HG02763 (cell line): ENCODE data around the gene COQ9.
"Not testable (repeated sequence)": the region's sequence is repeated elsewhere in the genome, so short reads cannot be mapped to it uniquely, and the experiment has no call there.

ENCODE experiments used
- ATAC-seq: cut with Tn5 transposase; IDR thresholded peaks from one replicate; pipeline ENCODE4 v1.9.1; 2021; ENCODE audit warnings: mild to moderate bottlenecking, moderate library complexity; ENCODE audit not compliant: unreplicated experiment

Gene COQ9

DNA sequence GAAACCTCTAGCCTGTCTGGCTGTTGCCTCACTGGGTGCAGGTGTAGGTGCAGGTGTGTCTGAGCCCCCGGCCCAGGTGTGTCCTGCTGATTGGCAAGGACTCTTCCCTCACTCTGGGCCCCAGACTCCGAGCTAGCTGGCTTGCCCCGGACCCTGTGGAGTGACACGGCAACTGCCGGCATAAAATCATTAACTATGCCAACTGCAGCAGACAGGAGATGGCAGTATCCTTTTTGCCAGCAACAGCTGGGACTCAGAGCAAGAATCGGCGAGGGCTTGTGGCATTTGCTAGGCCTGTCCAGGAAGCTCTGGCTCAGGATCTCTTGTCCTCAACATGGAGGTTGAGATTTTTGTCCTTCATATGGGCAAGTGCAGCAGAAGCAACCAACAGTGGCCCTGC, 20.9 kb upstream of the COQ9 start:
- no peak for ATAC-seq

DNA sequence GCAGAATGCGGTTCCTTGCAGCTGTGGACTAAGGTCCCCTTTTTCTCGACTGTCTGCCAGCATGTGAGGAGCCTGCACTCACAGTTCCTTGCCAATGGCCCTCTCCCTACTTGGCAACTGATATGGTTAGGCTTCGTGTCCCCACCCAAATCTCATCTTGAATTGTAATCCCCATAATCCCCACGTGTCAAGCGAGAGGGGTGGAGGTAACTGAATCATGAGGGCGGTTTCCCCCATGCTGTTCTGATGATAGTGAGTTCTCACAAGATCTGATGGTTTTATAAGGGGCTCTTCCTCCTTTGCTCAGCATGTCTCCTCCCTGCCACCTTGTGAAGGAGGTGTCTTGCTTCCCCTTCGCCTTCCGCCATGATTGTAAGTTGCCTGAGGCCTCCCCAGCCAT, 20.0 kb upstream of the COQ9 start:
- no peak for ATAC-seq

- ATAC-seq, result no peak
These were observed 19.5 kb upstream of the COQ9 start for GRCh38 chr16:57427824-57428223.

- ATAC-seq, result no peak
These were observed 16.3 kb upstream of the COQ9 start for GRCh38 chr16:57430955-57431354.

DNA sequence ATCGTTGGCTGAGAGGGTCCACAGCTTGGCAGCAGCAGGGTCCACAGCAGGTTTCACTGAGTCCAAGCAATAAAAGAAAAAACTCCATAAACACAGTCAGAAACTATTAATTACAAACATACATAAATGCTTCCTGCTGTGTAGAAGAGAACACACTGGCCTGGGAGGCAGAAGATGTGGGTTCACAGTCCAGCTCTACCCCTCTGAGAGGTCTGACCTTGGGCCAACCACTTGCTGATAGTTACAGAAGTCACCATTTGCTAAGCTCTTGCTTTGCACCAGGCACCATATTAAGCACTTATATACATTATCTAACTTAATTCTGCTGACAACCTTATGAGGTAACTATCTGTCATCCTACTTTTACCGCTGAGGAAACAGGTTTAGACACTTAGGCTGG, 14.8 kb upstream of the COQ9 start:
- no peak for ATAC-seq

DNA sequence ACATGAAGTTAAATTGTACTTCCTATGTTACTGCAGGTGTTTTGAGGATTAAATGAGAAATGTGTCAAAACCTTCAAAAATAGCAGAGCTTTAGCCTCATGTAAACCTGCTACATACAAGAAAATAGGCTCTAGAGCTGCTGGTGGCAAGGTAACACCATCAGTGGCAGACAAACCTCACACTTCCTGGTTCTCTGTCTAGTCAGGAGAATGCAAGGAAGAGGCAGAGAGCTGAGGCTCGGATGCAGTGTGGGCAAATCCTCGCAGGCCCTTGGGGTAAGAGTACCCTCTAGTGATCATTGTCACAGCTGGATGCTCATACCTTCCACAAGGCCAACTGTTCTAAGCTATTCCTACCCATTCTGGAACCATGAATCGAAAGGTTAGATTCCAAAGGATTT, 14.3 kb upstream of the COQ9 start:
- ATAC-seq, result no peak

- no peak for ATAC-seq
These were observed 13.3 kb upstream of the COQ9 start for GRCh38 chr16:57434003-57434402.

DNA sequence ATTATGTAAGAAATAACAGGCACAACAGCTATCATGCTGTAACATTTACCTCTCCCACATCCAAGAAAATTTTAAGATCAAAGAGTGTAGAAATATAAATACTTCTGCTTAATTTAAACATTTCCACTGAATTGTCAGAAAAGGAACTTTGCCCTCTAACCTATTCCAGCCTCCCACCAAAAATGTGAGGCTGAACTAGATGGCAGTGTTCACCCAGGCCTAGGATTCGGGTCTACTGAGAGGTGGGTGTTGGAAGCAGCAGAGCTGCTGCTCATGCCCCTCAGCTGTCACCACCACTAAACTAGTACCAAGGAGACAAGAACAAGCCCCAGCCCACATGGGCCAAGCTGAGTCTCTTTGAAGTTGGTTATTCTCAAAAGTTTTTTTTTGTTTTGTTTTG, 11.4 kb upstream of the COQ9 start:
- no peak for ATAC-seq

GRCh38 chr16:57439947-57440346, 7.3 kb upstream of the COQ9 start:
- ATAC-seq, result not testable (repeated sequence)

- not testable (repeated sequence) for ATAC-seq
These were observed 6.7 kb upstream of the COQ9 start for GRCh38 chr16:57440551-57440950.

DNA sequence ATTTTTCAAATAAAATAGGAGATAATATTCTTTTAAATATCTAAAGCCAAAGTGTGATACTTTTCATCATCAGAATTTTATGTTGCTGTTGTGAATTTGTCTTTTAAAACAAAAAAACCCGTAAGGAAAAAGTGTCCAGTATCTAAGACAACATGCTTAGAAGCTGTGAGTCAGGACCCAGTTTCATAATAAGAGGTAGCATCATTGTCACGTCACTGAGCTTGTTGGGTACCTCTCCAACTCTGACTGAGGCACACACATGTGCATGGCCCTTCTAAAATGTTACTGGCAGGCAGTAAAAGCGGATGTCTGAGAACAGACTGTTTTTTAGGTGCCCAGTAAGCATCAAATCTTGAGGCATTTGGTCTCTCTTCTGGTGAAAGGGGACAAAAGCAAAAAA, 2.6 kb upstream of the COQ9 start:
- ATAC-seq, result no peak

DNA sequence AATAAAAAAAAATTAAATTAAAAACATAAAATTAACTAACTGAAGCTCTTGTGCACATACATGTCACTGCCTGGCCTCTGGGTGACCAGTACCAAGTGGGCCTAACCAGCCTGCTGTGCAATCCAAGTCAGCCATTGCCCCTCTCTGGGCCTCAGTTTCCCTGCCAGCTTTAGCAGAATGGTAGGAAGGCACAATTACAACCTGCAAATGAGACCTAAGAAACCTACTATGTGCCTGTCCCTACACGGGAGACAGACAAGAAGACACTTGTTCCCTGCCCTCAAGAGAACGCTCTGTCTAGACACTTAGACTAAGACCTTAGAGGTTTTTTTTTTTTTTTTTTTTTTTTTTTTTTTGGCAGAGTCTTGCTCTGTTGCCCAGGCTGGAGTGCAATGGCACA, 1.8 kb upstream of the COQ9 start:
- ATAC-seq, result no peak

DNA sequence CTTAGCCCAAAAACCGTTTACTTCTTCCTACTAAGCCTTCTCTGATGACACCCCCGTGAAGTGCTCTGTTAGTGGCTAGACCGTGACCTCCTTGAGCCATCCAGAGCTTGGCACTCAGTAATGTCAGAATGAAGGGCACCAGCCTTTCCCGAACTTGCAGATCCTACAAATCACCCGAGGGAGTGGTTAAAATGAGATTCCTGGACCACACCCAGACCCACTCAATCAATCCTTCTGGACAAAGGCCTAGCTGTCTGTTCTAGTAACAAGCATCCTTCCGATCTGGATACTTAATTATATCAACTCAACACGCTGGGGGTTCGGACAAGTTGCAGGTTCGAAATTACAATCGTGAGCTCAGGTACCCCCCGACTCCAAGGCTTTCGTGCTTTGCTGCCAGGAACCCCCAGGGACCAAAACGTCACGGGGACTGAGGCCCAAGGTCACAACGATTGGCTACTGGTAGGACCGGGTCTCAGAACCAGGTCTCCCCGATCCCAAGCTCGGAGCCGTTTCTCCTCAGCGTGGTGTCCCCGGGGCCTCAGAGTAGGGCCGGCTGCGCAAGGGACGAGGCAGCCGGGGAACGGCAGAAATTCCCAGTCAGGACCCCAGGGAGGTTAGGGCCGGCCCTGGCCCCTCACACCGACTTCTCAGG, 621 bp upstream of the COQ9 start:
- peak; percentile 27 for ATAC-seq

GRCh38 chr16:57452021-57452420, 4.7 kb downstream of the COQ9 start:
- no peak for ATAC-seq

- ATAC-seq, result peak; percentile 89
These were observed 15.1 kb downstream of the COQ9 start, which contains the start of gene POLR2C for GRCh38 chr16:57462209-57462977. Gene POLR2C, plus strand, starts transcription at chr16:57462679. Its CDS starts 46 bp downstream, at chr16:57462725.

- no peak for ATAC-seq
These were observed 15.7 kb downstream of the COQ9 start for GRCh38 chr16:57462978-57463362.

DNA sequence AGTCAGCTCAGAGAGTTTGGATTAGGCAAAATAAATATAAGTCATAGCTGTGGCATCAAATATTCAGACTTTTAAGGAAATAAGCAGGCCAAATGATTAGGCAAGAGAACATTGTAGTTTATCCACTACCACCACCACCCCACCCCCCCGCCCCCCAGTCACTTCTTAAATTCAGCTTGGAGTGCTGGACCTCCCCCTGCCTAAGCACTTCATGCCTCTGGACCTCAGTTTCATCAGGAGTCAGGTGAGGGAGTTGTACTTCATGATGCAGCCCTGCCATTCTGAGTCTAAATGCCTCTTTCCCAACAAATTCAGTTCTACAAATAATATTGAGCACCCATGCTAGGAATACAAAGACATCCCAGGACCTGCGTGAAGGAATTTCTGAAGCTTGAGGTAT, 17.2 kb downstream of the COQ9 start:
- no peak for ATAC-seq

- ATAC-seq, result no peak
These were observed 21.1 kb downstream of the COQ9 start for GRCh38 chr16:57468346-57468745.

- no peak for ATAC-seq
These were observed 21.8 kb downstream of the COQ9 start for GRCh38 chr16:57469046-57469445.

GRCh38 chr16:57469917-57470470, 22.7 kb downstream of the COQ9 start:
- no peak for ATAC-seq

GRCh38 chr16:57470711-57471110, 23.4 kb downstream of the COQ9 start:
- no peak for ATAC-seq

GRCh38 chr16:57471209-57471608, 23.9 kb downstream of the COQ9 start:
- ATAC-seq, result no peak
